Measurements from ENCODE around the gene PRPF6. TPM values are rescaled to one million over a fixed set of nuclear protein-coding genes. Genes with fewer than 3 reads are reported as not detected.

The PRPF6 gene
- total and polyA plus RNA-seq, 2 of the 13 experiments (the other 11 are each of a cell fraction or from before 2014, with no cell fraction given): 63.7 to 101 TPM

GRCh38 chr20:63955827-63956663 lies 24.9 kb upstream of the PRPF6 start, which contains the start of gene UCKL1 (continued):
- peak; percentile 91 for TF ChIP-seq FOXK1 (CRISPR knock-in tag; IDR thresholded peaks at IDR 0.05; ENCODE audit: borderline replicate concordance, low read depth)
- TF ChIP-seq ZBTB8A (CRISPR knock-in tag; IDR thresholded peaks at IDR 0.05; ENCODE audit: borderline replicate concordance, low read depth): peak; percentile 96
- TF ChIP-seq PITX1 (CRISPR knock-in tag; IDR thresholded peaks at IDR 0.05): peak; percentile 86
- TF ChIP-seq, protein P1, sequence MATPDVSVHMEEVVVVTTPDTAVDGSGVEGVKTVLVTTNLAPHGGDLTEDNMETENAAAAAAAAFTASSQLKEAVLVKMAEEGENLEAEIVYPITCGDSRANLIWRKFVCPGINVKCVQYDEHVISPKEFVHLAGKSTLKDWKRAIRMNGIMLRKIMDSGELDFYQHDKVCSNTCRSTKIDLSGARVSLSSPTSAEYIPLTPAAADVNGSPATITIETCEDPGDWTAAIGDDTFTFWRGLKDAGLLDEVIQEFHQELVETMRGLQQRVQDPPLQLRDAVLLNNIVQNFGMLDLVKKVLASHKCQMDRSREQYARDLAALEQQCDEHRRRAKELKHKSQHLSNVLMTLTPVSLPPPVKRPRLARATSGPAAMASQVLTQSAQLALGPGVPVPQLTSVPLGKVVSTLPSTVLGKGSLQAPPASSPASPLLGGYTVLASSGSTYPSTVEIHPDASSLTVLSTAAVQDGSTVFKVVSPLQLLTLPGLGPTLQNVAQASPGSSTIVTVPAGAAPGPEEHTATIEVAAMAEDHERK (CRISPR knock-in tag; IDR thresholded peaks at IDR 0.05; ENCODE audit: low read depth): peak; percentile 76; the same call in 1 of the 2 replicates
- peak; percentile 89 for TF ChIP-seq ZNF670 (CRISPR knock-in tag; IDR thresholded peaks at IDR 0.05; ENCODE audit: borderline replicate concordance)
- no peak; the same call in none of the 2 replicates for TF ChIP-seq ADNP (CRISPR knock-in tag; IDR thresholded peaks at IDR 0.05)
- TF ChIP-seq BCL6 (CRISPR knock-in tag; IDR thresholded peaks at IDR 0.05): peak; percentile 77
- peak; percentile 82 for TF ChIP-seq JARID2 (CRISPR knock-in tag; IDR thresholded peaks at IDR 0.05; ENCODE audit: insufficient replicate concordance)
- 0 out of 2 replicates have a peak, but pooled peaks have one; percentile 66 for TF ChIP-seq ZNF253 (CRISPR knock-in tag; IDR thresholded peaks at IDR 0.05; ENCODE audit: borderline replicate concordance)
- peak; percentile 88 for TF ChIP-seq JUND (CRISPR knock-in tag; IDR thresholded peaks at IDR 0.05)
- TF ChIP-seq, protein P2, sequence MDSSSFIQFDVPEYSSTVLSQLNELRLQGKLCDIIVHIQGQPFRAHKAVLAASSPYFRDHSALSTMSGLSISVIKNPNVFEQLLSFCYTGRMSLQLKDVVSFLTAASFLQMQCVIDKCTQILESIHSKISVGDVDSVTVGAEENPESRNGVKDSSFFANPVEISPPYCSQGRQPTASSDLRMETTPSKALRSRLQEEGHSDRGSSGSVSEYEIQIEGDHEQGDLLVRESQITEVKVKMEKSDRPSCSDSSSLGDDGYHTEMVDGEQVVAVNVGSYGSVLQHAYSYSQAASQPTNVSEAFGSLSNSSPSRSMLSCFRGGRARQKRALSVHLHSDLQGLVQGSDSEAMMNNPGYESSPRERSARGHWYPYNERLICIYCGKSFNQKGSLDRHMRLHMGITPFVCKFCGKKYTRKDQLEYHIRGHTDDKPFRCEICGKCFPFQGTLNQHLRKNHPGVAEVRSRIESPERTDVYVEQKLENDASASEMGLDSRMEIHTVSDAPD (CRISPR knock-in tag; IDR thresholded peaks at IDR 0.05): peak; percentile 92
- TF ChIP-seq JDP2 (CRISPR knock-in tag; IDR thresholded peaks at IDR 0.05; ENCODE audit: borderline replicate concordance): no peak; the same call in 1 of the 2 replicates
- TF ChIP-seq CREB3 (CRISPR knock-in tag; IDR thresholded peaks at IDR 0.05): peak; percentile 98
- TF ChIP-seq ZNF574 (CRISPR knock-in tag; IDR thresholded peaks at IDR 0.05): peak; percentile 97
- TF ChIP-seq, protein P3, sequence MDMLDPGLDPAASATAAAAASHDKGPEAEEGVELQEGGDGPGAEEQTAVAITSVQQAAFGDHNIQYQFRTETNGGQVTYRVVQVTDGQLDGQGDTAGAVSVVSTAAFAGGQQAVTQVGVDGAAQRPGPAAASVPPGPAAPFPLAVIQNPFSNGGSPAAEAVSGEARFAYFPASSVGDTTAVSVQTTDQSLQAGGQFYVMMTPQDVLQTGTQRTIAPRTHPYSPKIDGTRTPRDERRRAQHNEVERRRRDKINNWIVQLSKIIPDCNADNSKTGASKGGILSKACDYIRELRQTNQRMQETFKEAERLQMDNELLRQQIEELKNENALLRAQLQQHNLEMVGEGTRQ (IDR thresholded peaks at IDR 0.05; ENCODE audit: low read depth, low read length): peak; percentile 76
- TF ChIP-seq, protein P3 (CRISPR knock-in tag; IDR thresholded peaks at IDR 0.05; ENCODE audit: borderline replicate concordance): peak; percentile 91
- TF ChIP-seq, protein P4, sequence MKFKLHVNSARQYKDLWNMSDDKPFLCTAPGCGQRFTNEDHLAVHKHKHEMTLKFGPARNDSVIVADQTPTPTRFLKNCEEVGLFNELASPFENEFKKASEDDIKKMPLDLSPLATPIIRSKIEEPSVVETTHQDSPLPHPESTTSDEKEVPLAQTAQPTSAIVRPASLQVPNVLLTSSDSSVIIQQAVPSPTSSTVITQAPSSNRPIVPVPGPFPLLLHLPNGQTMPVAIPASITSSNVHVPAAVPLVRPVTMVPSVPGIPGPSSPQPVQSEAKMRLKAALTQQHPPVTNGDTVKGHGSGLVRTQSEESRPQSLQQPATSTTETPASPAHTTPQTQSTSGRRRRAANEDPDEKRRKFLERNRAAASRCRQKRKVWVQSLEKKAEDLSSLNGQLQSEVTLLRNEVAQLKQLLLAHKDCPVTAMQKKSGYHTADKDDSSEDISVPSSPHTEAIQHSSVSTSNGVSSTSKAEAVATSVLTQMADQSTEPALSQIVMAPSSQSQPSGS (CRISPR knock-in tag; IDR thresholded peaks at IDR 0.05): peak; percentile 70
- TF ChIP-seq ZNF24 (IDR thresholded peaks at IDR 0.05): no peak

Measured in HepG2 (cell line).